Mucosa of descending colon (tissue), 3 donors: Measurements from ENCODE around the gene CACYBP. TPM values are rescaled to one million over a fixed set of nuclear protein-coding genes. Genes with fewer than 3 reads are reported as not detected.

Experiments
- ATAC-seq: fragments of 200-7000 bp; cut with Tn5 transposase; one replicate; pipeline ENCODE4 v1.9.1; 2020; ENCODE audit warnings: mild to moderate bottlenecking, moderate library complexity
- DNase-seq, 3 donors: peaks; one replicate each; pipeline ENCODE4 v3.0.0-alpha.2; 2020
- H3K36me3 ChIP-seq: fragments of 200-600 bp; one replicate; pipeline ENCODE4 v1.8.0; 2021; ENCODE audit warnings: low read depth, mild to moderate bottlenecking
- H3K4me1 ChIP-seq: fragments of 200-600 bp; one replicate; pipeline ENCODE4 v1.8.0; 2021; ENCODE audit warnings: low read depth, mild to moderate bottlenecking
- H3K4me3 ChIP-seq: fragments of 200-600 bp; one replicate; pipeline ENCODE4 v1.8.0; 2021; ENCODE audit warnings: mild to moderate bottlenecking
- H3K9me3 ChIP-seq: fragments of 200-600 bp; one replicate; pipeline ENCODE4 v1.8.0; 2021; ENCODE audit warnings: mild to moderate bottlenecking
- CTCF ChIP-seq: fragments of 200-600 bp; IDR thresholded peaks from one replicate; pipeline ENCODE4 v1.8.0; 2022; ENCODE audit warnings: antibody characterized with exemption, mild to moderate bottlenecking
- intact Hi-C, 2 donors: fragments of 100-400 bp; cut with DNase I in 1 of 2; cut with micrococcal nuclease in 1 of 2; formaldehyde crosslinking; loops; one replicate each; pipeline versions ENCODE4 v1.11.0 to v1.11.1; 2022; cut with DNase I, micrococcal nuclease
- total RNA-seq, 3 donors: library from RNA; stranded (reverse); fragmentation: NEBNext Ultra II Directional in 2 of 3; extraction: Animal tissue kit (Norgen Biotek cat#: 25700) in 2 of 3; gene quantifications; one replicate each; pipeline versions ENCODE4 v1.2.1 to v1.2.4, GENCODE V29; 2021 to 2023
- donor health status: DM: no; HTN: no; CAD: no; lungs with moderate emphysema.
- donor health status: DM: no; HTN: no; CAD: no.
- donor health status: DM: no; HTN: yes; CAD: no.

The CACYBP gene
- total RNA-seq, 3 donors from 2014 or later, result 43.6 to 103 (median 67.9) TPM

- ATAC-seq, result no peak
Measured at GRCh38 chr1:174956086-174956485, 43.7 kb upstream of the CACYBP start.

DNA sequence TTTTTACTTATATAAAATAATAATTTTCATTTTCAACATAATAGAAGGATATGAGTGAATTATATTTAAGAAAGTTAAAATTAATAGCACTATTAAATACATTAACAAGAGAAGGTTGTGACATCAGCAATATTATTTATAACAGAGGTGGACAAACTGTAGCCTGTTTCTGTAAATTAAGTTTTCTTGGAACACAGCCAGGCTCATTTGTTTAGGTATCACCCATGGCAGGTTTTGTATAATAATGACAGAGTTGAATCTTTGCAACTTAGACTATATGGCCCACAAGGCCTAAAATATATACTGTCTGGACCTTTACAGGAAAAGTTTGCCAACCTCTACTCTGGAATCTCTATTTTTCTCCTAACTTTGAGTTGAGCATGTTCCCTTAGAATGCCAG is 42.8 kb upstream of the CACYBP start:
- Histone ChIP-seq H3K36me3 (no peaks in the 10 kb centered on the region), H3K4me1 (peaks cover 6% of the 10 kb centered on the region), H3K9me3 (no peaks in the 10 kb centered on the region), H3K4me3 (no peak overlapping the region)
- intact Hi-C loops, result no loop called here
- ATAC-seq, result no peak
- TF ChIP-seq CTCF, result no peak
- no peak for DNase-seq

More at GRCh38 chr1:174956086-174956485, 43.7 kb upstream of the CACYBP start:
- H3K4me1 ChIP-seq, result peaks cover 6% of the 10 kb centered on the region
- H3K9me3 ChIP-seq, result no peaks in the 10 kb centered on the region
- no peaks in the 10 kb centered on the region for H3K36me3 ChIP-seq
- H3K4me3 ChIP-seq, result no peak overlapping the region
- intact Hi-C loops, result no loop called here
- no peak for TF ChIP-seq CTCF
- no peak for DNase-seq

- DNase-seq (no peak), ATAC-seq (no peak)
- Histone ChIP-seq H3K4me3 (no peak overlapping the region), H3K4me1 (peaks cover 7% of the 10 kb centered on the region), H3K36me3 (no peaks in the 10 kb centered on the region), H3K9me3 (no peaks in the 10 kb centered on the region)
- TF ChIP-seq CTCF, result no peak
- intact Hi-C loops, result no loop called here
Measured at GRCh38 chr1:174957829-174958228, 41.9 kb upstream of the CACYBP start.

DNA sequence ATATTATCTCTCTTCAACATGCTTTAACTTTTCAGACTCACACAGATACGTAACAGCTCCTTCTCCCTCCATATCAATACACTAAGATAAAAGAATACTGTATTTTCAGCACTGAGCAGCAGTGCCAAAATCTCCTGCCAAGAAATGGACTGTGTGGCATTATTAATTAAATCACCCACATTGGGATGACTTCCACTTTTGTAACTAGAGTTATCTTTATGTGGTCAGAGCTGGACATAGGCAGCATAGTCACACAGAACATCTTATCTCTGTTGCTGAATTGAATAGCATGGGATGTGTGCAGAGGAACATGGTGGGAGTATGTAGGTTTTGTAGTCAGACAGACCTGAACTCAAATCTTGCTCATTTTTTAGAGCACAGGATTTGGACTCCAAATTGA is 41.4 kb upstream of the CACYBP start:
- H3K9me3 ChIP-seq, result no peaks in the 10 kb centered on the region
- no peaks in the 10 kb centered on the region for H3K36me3 ChIP-seq
- H3K4me3 ChIP-seq, result no peak overlapping the region
- peaks cover 13% of the 10 kb centered on the region for H3K4me1 ChIP-seq
- DNase-seq (no peak), ATAC-seq (no peak)
- intact Hi-C loops, result no loop called here
- TF ChIP-seq CTCF, result no peak

DNA sequence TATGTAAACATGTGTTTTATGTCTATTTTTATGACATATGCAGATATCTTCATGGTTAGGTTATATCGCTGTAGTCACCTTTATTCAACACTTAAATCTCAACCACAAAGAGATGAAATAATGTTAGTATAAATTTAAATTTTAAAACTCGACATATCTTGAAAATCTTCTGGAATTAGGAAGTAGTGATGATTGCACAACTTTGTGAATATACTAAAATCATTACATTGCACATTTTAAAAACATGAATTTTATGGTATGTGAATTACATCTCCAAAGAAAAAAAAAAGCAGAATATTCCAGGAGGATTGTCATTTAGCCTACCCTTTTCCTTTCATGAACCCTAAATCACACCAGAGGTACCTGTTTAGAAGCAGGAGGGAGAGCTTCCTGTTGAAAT is 39.4 kb upstream of the CACYBP start:
- no peak for ATAC-seq

More for the DNA sequence above, 39.4 kb upstream of the CACYBP start:
- no peak for DNase-seq
- no peak for TF ChIP-seq CTCF
- H3K4me1 ChIP-seq, result peaks cover 26% of the 10 kb centered on the region
- intact Hi-C loops, result loop anchor here in 1 of 2 donors (10.0 kb wide), 1 partner anchor 86 kb away; no protein-coding TSS in a partner anchor
- H3K4me3 ChIP-seq, result no peak overlapping the region
- H3K9me3 ChIP-seq, result no peaks in the 10 kb centered on the region
- H3K36me3 ChIP-seq, result no peaks in the 10 kb centered on the region
